KMS-11 (cell line): ENCODE results near the gene MNAT1.

ENCODE experiments used
- H2AFZ ChIP-seq: fragments of 200-600 bp; sonication (generic); 2 replicates; pipeline ENCODE4 v1.6.1; 2016; ENCODE audit warnings: antibody characterized with exemption, mixed run types, low read depth
- H3K27ac ChIP-seq: fragments of 200-600 bp; sonication (generic); 2 replicates; pipeline ENCODE4 v1.6.1; 2016; ENCODE audit warnings: mild to moderate bottlenecking, mixed run types
- H3K27me3 ChIP-seq: fragments of 200-600 bp; sonication (generic); 2 replicates; pipeline ENCODE4 v1.6.1; 2017; ENCODE audit warnings: mild to moderate bottlenecking, low read depth, mixed run types, moderate library complexity; ENCODE audit not compliant: insufficient read depth
- H3K36me3 ChIP-seq: fragments of 200-600 bp; sonication (generic); 2 replicates; pipeline ENCODE4 v1.6.1; 2017; ENCODE audit warnings: mild to moderate bottlenecking, mixed run types; ENCODE audit not compliant: insufficient read depth
- H3K4me1 ChIP-seq: fragments of 200-600 bp; sonication (generic); 2 replicates; pipeline ENCODE4 v1.6.1; 2016; ENCODE audit warnings: mild to moderate bottlenecking, low read depth, mixed run types; ENCODE audit not compliant: poor library complexity, severe bottlenecking
- H3K4me2 ChIP-seq: fragments of 200-600 bp; sonication (generic); 2 replicates; pipeline ENCODE4 v1.7.0; 2016; ENCODE audit warnings: mild to moderate bottlenecking, mixed run types
- H3K4me3 ChIP-seq: fragments of 200-600 bp; sonication (generic); IDR thresholded peaks from 2 replicates; pipeline ENCODE4 v1.6.1; 2017; ENCODE audit warnings: low read depth, low read length, mixed read lengths; ENCODE audit not compliant: insufficient read depth
- H3K79me2 ChIP-seq: fragments of 200-600 bp; sonication (generic); 2 replicates; pipeline ENCODE4 v1.6.1; 2016; ENCODE audit warnings: low read depth, mixed run types; ENCODE audit not compliant: insufficient read depth
- H3K9ac ChIP-seq: fragments of 200-600 bp; sonication (generic); 2 replicates; pipeline ENCODE4 v1.6.1; 2016; ENCODE audit warnings: mild to moderate bottlenecking, mixed run types
- H4K20me1 ChIP-seq: fragments of 200-600 bp; sonication (generic); 2 replicates; pipeline ENCODE4 v1.6.1; 2016; ENCODE audit warnings: mild to moderate bottlenecking, mixed run types; ENCODE audit not compliant: insufficient read depth
- TF ChIP-seq, protein P1 (sequence below): fragments of 200-600 bp; sonication (generic); conservative IDR thresholded peaks from 2 replicates; pipeline ENCODE4 v1.6.1; 2017; ENCODE audit warnings: low read depth, mild to moderate bottlenecking, antibody characterized with exemption, low read length, moderate library complexity, mixed read lengths

Gene MNAT1

DNA sequence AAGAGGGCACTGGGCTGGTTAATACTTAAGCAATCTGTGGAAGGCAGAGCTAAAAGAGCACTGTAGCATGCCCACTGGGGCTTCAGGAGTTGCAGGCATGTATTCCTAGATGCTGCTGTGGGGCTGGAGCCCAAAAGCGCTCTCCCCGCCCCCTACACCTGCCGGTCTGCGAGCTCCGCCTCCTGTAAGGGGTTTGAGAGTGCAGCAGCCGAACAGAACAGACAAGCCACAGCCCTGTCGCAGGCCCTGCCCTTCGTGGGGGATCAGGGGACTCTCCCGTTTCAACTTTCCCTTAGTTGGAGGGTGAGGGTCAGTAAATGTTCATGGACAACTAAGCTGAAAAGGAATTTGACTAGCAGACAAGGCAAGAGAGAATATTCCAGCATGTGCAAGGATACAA is 264.1 kb downstream of the MNAT1 start:
- Histone ChIP-seq H3K27me3 (no peaks in the 10 kb centered on the region), H3K36me3 (no peaks in the 10 kb centered on the region), H4K20me1 (no peaks in the 10 kb centered on the region), H2AFZ (no peak overlapping the region), H3K27ac (no peak overlapping the region), H3K4me2 (no peak overlapping the region), H3K4me3 (no peak overlapping the region), H3K4me1 (no peaks in the 10 kb centered on the region), H3K9ac (no peak overlapping the region), H3K79me2 (no peaks in the 10 kb centered on the region)
- TF ChIP-seq, protein P1, sequence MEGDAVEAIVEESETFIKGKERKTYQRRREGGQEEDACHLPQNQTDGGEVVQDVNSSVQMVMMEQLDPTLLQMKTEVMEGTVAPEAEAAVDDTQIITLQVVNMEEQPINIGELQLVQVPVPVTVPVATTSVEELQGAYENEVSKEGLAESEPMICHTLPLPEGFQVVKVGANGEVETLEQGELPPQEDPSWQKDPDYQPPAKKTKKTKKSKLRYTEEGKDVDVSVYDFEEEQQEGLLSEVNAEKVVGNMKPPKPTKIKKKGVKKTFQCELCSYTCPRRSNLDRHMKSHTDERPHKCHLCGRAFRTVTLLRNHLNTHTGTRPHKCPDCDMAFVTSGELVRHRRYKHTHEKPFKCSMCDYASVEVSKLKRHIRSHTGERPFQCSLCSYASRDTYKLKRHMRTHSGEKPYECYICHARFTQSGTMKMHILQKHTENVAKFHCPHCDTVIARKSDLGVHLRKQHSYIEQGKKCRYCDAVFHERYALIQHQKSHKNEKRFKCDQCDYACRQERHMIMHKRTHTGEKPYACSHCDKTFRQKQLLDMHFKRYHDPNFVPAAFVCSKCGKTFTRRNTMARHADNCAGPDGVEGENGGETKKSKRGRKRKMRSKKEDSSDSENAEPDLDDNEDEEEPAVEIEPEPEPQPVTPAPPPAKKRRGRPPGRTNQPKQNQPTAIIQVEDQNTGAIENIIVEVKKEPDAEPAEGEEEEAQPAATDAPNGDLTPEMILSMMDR = no peak

DNA sequence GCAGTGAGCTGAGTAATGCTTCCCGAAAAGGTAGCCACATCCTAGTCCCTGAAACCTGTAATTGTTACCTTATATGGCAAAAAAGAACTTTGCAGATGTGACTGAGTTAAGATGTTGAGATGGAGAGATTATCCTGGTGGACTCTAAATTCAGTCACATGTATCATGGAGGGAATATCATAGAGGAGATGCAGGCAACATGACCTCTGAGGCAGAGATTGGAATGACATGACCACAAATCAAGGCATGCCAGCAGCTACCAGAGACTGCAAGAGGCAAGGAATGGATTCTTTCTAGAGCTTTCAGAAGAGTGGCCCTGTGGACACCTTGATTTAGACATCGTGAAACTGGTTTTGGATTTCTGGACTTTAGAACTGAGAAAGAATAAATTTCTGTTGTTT is 265.0 kb downstream of the MNAT1 start:
- Histone ChIP-seq H3K4me1 (no peaks in the 10 kb centered on the region), H4K20me1 (no peaks in the 10 kb centered on the region), H3K9ac (no peak overlapping the region), H3K79me2 (no peaks in the 10 kb centered on the region), H3K27me3 (no peaks in the 10 kb centered on the region), H3K27ac (no peak overlapping the region), H3K4me2 (no peak overlapping the region), H3K4me3 (no peak overlapping the region), H3K36me3 (no peaks in the 10 kb centered on the region), H2AFZ (no peak overlapping the region)
- TF ChIP-seq, protein P1 = no peak

DNA sequence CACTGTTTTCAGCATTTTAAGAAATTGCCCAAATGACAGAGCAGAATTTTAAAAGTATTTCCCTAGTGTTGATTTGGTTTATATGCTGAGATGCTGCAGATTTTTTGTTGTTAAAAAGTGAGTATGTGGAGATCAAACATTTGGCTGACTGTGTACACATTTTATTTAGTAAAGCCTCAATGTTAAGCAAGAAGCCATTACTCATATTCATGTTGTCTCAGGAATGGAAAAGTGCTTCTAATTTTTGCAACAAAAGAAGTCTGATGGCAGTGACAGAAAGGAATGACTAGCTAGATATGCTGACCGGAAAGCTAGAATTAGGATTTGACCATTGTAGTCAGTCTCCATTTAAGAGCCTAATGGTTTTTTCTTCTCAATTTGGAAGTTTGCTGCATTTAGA is 269.0 kb downstream of the MNAT1 start:
- Histone ChIP-seq H4K20me1 (no peaks in the 10 kb centered on the region), H3K4me3 (no peak overlapping the region), H3K4me1 (no peaks in the 10 kb centered on the region), H2AFZ (no peak overlapping the region), H3K36me3 (no peaks in the 10 kb centered on the region), H3K4me2 (no peak overlapping the region), H3K9ac (no peak overlapping the region), H3K27ac (no peak overlapping the region), H3K79me2 (no peaks in the 10 kb centered on the region), H3K27me3 (no peaks in the 10 kb centered on the region)
- TF ChIP-seq, protein P1 = no peak

DNA sequence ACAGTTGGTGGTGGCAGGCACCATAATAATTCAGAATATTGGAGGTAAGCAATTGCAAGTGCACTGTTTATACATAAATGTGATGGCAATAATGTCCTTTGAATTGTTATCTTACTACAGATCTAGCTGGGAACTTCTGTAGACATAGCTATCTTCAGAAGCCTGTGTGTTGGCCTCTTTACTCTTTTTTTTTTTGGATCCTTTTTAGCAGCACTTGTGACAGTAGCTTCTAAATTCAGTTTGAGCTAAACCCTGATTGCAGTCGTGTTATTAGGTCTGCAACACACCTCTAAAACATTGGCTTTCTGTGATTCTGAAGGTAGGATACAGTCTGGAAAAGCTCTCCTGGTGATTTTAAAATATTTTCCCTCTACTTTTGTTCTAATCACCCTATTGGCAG is 285.0 kb downstream of the MNAT1 start:
- TF ChIP-seq, protein P1 = no peak
- Histone ChIP-seq H3K79me2 (no peaks in the 10 kb centered on the region), H3K4me1 (no peaks in the 10 kb centered on the region), H3K27ac (no peak overlapping the region), H3K4me2 (no peak overlapping the region), H4K20me1 (no peaks in the 10 kb centered on the region), H3K4me3 (no peak overlapping the region), H3K36me3 (no peaks in the 10 kb centered on the region), H2AFZ (no peak overlapping the region), H3K27me3 (no peaks in the 10 kb centered on the region), H3K9ac (no peak overlapping the region)
